Esophagus muscularis mucosa (tissue), 4 donors: ENCODE data around the gene WDFY4.

Experiments used
- CTCF ChIP-seq, 3 experiments: fragments of 200-600 bp in 2 of 3; fragments of 450-650 bp in 1 of 3; sonication (generic) in 2 of 3; IDR thresholded peaks; one replicate each; pipeline ENCODE4 v1.5.1; 2017 to 2019; ENCODE audit warnings: antibody characterized with exemption in 3 of 3, mild to moderate bottlenecking in 2 of 3, moderate library complexity in 1 of 3
- EP300 ChIP-seq: sonication (generic); formaldehyde crosslinking; IDR thresholded peaks from one replicate; pipeline ENCODE4 v1.6.1; 2017; ENCODE audit warnings: antibody characterized with exemption
- POLR2A ChIP-seq: fragments of 450-650 bp; IDR thresholded peaks from one replicate; pipeline ENCODE4 v1.6.1; 2017; ENCODE audit warnings: antibody characterized with exemption, moderate library complexity, mild to moderate bottlenecking, low read depth
- POLR2AphosphoS5 ChIP-seq, 2 donors: sonication (generic); formaldehyde crosslinking; IDR thresholded peaks; one replicate each; pipeline ENCODE4 v1.6.1; 2017; ENCODE audit warnings: antibody characterized with exemption in 2 of 2

- TF ChIP-seq CTCF (IDR thresholded peaks at IDR 0.05) (no peak), POLR2A (no peak), POLR2AphosphoS5 (IDR thresholded peaks at IDR 0.05) (no peak), EP300 (no peak)
Measured at GRCh38 chr10:48714088-48714487, 29.4 kb downstream of the WDFY4 start.
